ENCODE results near the gene TMEM238L.

DNA sequence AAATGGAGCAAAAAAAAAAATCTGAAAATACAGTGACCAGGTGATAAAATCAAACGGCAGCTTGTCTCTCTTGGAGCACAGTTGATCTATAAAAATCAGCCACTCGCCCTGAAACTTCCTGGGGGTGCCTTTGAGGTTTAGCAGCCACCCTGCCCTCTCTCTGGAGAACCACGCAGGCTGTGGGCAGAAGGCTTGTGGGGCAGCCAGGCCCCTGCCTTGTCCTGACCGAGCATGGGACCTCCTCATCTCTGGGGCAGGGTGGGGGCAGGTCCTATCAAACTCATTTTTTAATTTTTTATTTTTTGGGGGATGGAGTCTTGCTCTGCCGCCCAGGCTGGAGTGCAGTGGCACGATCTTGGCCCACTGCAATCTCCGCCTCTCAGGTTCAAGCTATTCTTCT, 5.0 kb downstream of the TMEM238L start:
- TF ChIP-seq POLR2A (IDR thresholded peaks at IDR 0.05), result no peak
- TF ChIP-seq CTCF (IDR thresholded peaks at IDR 0.05), result no peak

Data from esophagus squamous epithelium (tissue), 4 donors.